Activated CD4-positive, alpha-beta T cell treated with anti-CD3 and anti-CD28 coated beads, Interleukin-2, amount 10 ng/mL, durations not matched to agents 7 days and 5 days (primary cell): Measurements from ENCODE around the gene MRPL55. TPM values are rescaled to one million over a fixed set of nuclear protein-coding genes. Genes with fewer than 3 reads are reported as not detected.
A peak's percentile ranks its signal among the peaks of the same experiment; 100 is the strongest.

ENCODE experiments used
- CTCF ChIA-PET: fragments of 350-600 bp; sonication (Branson Sonifier 250); formaldehyde crosslinking; loops from one replicate; lab custom pipeline; 2021; ENCODE audit warnings: antibody characterized with exemption; lab: Charles Lee
- POLR2A ChIA-PET: fragments of 350-600 bp; sonication (Branson Sonifier 250); formaldehyde crosslinking; loops from one replicate; lab custom pipeline; 2021; ENCODE audit warnings: antibody characterized with exemption; lab: Charles Lee
- DNase-seq: peaks from one replicate; pipeline ENCODE4 v3.0.0-alpha.2; 2020
- H3K27ac Mint-ChIP-seq: one replicate; pipeline ENCODE4 v1.8.0; 2021; ENCODE audit warnings: mild to moderate bottlenecking, moderate library complexity, mixed read lengths
- H3K27me3 Mint-ChIP-seq: one replicate; pipeline ENCODE4 v1.8.0; 2021; ENCODE audit warnings: mixed read lengths
- H3K36me3 Mint-ChIP-seq: one replicate; pipeline ENCODE4 v1.8.0; 2021; ENCODE audit warnings: low read depth, mixed read lengths
- H3K4me1 Mint-ChIP-seq: one replicate; pipeline ENCODE4 v1.8.0; 2021; ENCODE audit warnings: mixed read lengths
- H3K4me3 Mint-ChIP-seq: one replicate; pipeline ENCODE4 v1.8.0; 2021; ENCODE audit warnings: mild to moderate bottlenecking, moderate library complexity, mixed read lengths
- H3K9me3 Mint-ChIP-seq: one replicate; pipeline ENCODE4 v1.8.0; 2021; ENCODE audit warnings: mixed read lengths
- microRNA-seq: library from miRNA; unstranded; fragments of <30 nt; microRNA quantifications from one replicate; pipeline ENCODE4 v1.2.0, GENCODE V29; 2021; ENCODE audit warnings: borderline microRNAs expressed, borderline replicate concordance
- total RNA-seq, 2 experiments: library from RNA; stranded (reverse); gene quantifications; one replicate each; pipeline ENCODE4 v1.2.3, GENCODE V29; 2021

MRPL55 gene
- total RNA-seq, 2 experiments from 2014 or later, result 38.6 to 44.1 TPM

DNA sequence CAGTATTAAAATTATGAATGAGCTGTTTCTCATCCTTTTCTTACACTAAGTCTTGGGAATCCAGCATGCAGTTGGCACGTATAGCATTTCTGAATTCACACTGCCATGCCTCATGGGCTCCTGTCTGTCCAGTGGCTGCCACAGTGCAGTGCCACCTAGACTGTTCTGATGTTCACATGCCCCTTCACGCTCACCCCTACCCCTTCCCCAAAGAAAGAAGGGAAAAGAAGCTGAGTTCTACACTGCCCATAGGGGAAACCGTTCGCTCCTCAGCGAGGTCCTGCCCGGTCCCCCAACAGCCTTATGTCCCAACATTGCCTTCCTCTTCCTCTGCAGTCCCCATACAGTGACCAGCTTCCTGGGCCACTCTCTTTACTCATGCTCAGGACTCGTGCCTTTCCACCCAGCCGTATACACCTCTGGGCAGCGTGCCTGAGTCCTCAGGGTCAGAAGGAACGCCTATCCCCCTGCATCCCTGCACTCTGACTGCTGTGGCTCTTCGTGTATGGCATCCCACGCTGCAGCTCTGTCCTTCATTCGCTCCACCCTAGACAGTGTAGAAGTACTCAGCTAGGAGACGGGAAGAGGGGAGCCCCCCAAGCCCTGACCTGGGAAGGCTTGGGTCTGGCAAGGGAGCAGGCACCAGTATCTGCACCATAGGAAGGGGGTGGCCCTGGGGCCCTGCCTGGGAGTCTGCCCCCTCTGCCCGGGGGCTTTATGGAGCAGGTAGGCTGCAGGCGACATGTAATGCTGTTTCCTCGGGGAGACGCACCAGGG, 50.7 kb downstream of the MRPL55 start:
- DNase-seq, result no peak
- H3K27me3 Mint-ChIP-seq, result peaks cover 60% of the 10 kb centered on the region
- CTCF ChIA-PET, result interaction anchor here (1.5 kb wide), 1 partner anchor 11 kb away, joined by 3 read pairs; no protein-coding TSS in a partner anchor

More for the DNA sequence above, 50.7 kb downstream of the MRPL55 start:
- H3K4me1 Mint-ChIP-seq, result peaks cover 15% of the 10 kb centered on the region
- no peak overlapping the region for H3K27ac Mint-ChIP-seq
- H3K4me3 Mint-ChIP-seq, result no peak overlapping the region
- H3K9me3 Mint-ChIP-seq, result no peaks in the 10 kb centered on the region
- POLR2A ChIA-PET, result no interaction called here
- no peaks in the 10 kb centered on the region for H3K36me3 Mint-ChIP-seq

Small RNA genes within 50 kb of the gene (microRNA-seq; reads per million reads assigned to microRNA genes)
- 2.3 reads per million, percentile 7 among the genes with 10 or more reads in this experiment for gene MIR3620

Other genes starting within 250 kb of the MRPL55 start
- under 1 TPM; 0.32 to 0.40 TPM for gene WNT9A, start 161.4 kb downstream of the MRPL55 start, total RNA-seq
- not detected for gene WNT3A, start 102.3 kb downstream of the MRPL55 start, total RNA-seq
- gene ARF1, start 26.6 kb downstream of the MRPL55 start, total RNA-seq, result 100 to 1,000 TPM; 267 to 285 TPM
- 10 to 100 TPM; 14.4 to 24.4 TPM for gene C1orf35, start 6.0 kb downstream of the MRPL55 start, total RNA-seq
- gene GUK1, start 31.0 kb upstream of the MRPL55 start, total RNA-seq, result 100 to 1,000 TPM; 207 to 260 TPM
- gene GJC2, start 40.6 kb upstream of the MRPL55 start, total RNA-seq, result under 1 TPM; 0.40 to 0.62 TPM
- 1 to 10 TPM; 6.4 to 8.2 TPM for gene IBA57, start 56.5 kb upstream of the MRPL55 start, total RNA-seq
- 10 to 100 TPM; 13.8 to 21.8 TPM for gene OBSCN, start 98.7 kb upstream of the MRPL55 start, total RNA-seq